ENCODE data around the gene SRCIN1.

The SRCIN1 gene

GRCh38 chr17:38559880-38560230 lies 45.9 kb downstream of the SRCIN1 start:
- no peak for DNase-seq

DNA sequence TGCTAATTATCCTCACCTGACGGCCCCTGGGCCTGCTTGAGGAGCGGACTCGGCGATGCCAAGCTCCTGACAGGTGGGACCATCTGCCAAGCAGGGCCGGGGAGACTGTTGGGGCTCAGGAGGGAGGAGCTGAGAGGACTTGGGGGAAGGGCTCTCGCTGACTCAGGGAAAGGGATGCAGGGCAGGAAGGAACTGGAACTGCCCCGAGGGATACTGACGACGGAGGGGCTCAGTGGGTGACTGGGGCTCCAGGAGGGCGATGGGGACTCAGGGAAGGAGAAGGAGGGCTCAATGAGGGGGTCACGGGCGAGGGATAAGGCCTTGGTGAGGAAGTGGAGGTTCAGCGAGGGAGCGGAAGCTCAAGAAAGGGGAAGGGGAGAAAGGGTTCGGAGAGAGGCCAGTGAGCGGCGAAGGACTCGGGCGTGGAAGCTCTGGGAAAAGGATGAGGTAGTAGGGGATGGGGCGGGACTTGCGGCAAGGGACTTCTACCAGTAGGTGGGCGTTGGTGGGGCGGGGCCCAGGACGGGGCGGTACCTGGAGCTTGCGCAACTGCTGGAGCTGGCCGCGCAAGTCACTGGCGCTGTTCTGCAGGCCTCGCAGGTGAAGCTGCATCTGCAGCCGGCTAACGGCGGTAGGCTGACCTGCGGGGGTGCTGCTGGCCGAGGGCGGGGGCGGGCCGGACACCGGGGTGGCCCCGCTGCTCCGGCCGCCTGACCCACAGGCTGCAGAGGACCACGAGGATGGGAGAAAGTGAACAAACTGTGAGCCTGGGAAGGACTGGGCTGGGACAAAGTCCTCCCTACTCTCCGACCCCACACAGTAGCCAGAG lies 46.5 kb downstream of the SRCIN1 start:
- peak; percentile 90 for DNase-seq

- DNase-seq = no peak
These were observed 47.1 kb downstream of the SRCIN1 start for GRCh38 chr17:38558728-38559050.

- peak; percentile 90 for DNase-seq
These were observed 47.7 kb downstream of the SRCIN1 start for GRCh38 chr17:38557836-38558727.

DNA sequence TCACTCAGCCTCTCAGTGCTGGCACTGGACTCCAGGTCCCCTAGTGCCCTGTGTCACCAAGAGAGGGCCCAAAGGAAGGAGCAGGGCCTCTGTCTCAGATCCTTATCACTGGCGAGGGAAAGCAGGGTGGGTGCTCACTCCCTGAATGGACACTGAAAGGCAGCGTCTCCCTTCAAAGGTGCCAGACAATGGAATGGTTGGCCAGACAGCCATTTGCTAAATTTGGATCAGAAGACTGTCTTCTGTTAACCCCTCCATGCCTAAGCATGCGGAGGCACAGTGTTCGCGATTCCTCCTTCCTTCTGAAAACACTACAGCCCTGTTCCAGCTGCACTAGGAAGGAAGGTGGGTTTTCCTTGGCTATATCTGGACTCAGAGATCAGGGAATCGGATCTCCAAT lies 48.4 kb downstream of the SRCIN1 start:
- no peak for DNase-seq

DNA sequence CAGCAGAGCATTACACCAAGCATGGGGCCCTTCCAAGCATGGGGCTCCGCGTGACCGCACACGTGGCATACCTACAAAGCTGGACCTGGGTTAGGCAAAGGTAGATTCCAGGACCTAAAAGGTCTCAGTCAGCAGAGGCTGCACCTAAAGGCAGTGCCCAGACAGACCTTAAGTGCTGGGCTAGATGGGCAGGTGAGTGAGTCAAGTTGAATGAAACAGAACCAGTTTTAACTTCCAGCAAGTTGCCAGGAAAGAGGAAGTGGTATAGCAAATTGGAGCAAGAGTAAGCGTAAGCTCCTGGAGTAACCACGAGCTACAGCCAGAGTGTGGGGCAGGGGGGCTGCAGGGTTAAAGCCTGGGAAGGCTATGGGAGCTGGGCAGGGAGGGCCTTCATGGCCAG lies 49.5 kb downstream of the SRCIN1 start:
- DNase-seq = no peak

DNA sequence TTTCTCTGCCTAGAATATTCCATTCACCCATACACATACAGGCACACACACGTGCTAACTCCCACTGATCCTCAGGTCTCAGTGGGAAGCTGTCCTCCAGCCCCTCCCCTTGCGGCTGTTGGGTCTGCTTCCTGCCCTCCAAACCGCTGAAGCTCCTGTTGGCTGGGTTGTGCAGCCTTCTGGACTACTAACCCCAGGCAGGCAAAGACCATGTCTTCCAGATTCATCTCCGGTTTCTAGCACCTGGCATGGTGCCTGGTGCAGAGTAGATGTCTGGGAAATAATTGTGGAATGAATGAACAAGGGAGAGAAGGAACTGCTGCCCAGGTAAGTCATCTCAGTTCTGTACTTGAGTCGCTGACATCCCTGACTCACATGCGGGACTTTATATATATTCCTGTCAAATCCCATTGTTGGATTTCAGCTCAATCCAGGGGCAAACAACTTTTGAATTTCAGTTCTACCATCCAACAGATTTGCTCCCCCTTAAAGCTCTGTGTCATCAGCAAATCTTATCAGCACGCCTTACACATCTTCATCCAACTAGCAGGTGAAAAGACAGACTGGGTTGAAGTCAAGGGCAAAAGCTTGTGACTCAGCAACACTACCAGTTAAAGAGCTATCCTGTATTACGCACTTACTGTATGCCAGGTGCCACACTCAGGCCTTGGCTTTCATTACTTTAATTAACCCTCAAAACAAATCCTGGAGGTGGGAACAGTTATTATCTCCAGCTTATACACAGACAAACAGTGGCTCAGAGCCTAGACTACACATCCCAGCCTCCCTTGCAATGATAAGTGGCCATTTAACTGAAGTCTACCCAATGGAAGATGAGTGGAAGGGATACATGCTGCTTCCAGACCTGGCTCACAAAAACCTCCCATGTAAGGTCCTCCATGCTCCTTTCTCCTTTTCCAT lies 51.1 kb downstream of the SRCIN1 start:
- DNase-seq = no peak

DNA sequence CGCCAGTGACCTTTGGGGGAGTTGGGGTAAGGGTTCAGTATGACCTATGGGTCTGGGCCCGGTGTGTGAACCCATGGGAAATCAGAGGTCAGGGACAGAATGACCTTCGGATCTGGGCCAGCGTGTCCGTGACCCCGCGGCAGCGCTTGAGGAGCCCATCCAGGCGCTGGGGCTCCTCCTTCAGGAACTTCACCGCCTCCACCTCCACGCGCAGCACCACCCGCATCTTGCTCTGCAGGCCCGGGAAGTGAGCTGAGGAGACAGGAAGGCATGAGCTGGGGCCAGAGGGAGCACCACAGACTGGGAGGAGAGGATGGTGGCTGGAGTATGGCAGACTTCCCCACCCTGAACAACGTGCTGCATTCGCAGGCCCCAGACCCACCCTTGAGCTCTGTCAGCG lies 53.4 kb downstream of the SRCIN1 start:
- DNase-seq = no peak

DNA sequence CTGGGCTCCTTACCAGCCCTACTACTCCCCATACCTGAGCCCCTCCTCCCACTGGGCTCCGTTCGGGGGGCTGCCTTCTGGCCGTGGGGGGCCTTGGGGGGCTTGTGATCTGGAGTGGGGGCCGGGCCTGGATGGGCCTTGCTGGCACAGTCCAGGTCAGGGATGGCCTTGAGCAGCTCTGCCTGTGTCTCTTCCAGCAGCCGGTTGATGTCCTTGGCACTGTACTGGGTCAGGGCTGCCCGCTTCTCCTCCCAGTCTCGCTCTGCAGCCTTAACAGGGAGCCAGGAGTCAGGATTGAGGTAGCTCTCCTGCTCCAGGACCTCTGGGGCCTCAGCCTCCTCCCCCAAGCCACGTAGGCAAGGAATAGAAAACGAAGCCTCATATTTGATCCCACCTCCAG lies 54.6 kb downstream of the SRCIN1 start:
- DNase-seq = no peak

GRCh38 chr17:38550661-38551060 lies 55.1 kb downstream of the SRCIN1 start:
- DNase-seq = no peak

DNA sequence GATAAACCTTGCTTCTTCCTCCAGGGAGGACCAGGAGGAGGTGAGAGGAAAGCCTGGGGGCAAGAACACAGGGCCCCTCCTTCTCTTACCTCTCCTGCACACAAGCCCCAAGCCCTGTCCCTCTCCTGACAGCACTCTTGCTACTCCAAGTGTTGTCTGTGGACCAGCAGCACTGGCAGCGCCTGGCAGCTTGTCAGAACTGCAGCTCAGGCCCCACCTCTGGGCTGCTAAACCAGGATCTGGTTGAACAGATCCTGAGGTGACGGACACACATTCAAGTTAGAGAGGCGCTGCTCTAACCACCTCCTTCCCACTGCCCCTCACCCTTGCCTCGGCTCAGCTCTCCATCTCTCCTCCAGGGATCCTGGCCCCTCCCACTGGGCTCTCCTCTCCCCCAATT lies 56.5 kb downstream of the SRCIN1 start:
- DNase-seq = no peak

DNA sequence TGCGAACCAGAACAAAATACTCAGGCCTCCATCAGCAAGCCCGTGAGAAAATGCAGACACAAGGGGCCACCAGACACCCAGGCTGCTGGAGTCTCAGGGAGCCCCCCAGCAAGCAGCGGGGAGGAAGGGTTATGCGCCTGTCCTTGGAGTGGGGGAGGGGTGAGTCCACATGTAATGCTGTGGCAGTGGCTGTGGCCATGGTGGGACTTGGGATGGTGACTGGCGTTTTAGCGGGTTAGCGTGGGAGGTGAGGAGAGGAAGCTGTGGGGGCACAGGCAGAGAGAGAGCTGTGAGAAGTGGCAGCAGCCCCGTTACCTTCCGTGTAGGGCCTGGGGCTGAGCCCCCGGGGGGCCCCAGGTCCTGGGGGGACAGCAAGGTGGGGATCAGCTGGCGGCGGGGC lies 58.3 kb downstream of the SRCIN1 start:
- DNase-seq = no peak

DNA sequence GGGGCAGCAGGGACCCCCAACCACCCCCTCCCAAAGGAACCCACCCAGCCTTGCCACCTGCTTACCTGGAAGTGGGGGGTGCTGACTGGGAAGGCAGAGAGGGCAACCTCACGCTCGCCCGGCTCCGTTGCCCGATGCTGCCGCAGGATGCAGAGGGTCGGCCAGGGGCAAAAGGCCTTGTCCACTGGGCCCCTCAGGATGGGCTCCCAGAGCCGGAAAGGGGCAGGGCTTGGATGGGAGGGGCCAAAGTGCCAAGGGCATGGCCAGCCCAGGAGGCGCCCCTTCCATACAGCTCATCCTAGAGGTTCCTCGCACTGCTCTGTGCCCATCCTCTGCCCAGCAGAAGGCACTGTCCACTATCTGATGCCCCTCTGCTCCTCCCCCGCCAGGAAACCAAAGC lies 59.4 kb downstream of the SRCIN1 start:
- DNase-seq = no peak

- DNase-seq = no peak
These were observed 60.1 kb downstream of the SRCIN1 start for GRCh38 chr17:38545531-38546225.

DNA sequence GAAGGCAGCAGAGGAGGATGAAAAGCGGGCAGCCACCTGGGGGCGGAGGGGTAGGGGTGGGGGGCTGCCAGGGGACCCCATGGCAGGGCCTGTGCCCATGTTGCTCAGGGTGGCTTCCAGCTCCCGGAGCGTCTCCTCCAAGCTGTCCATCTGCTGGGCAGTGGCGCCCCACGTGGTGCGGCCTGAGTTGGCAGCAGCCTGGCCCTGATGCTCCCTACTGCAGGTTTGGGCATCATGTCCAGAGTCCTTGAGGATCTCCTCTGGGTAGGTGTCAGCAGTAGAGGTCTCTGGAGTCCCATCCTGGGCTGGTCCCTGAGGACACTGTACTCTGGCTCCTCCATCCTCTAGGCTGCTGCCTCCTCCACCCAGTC lies 60.9 kb downstream of the SRCIN1 start:
- no peak for DNase-seq

GRCh38 chr17:38544175-38544838 lies 61.4 kb downstream of the SRCIN1 start:
- no peak for DNase-seq

DNA sequence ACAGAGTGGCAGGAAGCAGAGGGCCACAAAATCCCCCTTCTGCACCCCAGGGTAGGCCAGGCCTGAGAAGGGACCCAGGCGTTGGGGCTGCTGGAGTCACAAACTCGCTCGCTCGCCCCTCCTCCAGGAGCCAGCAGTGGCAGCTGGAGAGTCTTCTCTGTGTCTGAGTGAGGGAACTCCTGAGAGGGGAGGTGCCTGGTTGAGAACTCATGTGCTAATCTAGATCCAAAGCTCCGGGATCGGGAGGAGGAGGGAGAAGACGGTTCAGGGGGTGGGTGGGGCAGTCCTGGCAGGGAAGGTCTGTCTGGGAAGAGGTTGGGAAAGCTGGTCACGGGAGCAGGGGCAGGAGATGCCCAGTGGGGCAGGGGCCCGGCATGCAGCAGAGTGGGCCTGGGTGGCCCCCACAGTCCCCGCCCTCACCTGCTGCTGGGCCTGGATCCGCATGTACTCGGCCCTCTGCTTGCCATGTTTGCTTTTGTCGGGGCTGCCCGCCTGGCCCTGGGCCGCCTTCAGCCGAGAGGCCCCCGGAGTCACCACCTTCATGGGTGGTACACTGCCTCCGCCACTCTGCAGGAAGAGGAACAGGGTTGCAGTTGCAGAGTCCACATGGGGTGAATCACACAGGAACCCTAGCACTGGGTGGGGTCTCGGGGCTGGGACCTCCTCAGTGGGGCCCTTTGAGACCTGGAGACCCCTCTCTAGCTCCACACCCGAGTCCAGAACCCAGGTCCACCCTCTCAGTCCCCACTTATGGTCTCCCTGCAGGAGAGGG lies 62.2 kb downstream of the SRCIN1 start:
- DNase-seq = no peak

DNA sequence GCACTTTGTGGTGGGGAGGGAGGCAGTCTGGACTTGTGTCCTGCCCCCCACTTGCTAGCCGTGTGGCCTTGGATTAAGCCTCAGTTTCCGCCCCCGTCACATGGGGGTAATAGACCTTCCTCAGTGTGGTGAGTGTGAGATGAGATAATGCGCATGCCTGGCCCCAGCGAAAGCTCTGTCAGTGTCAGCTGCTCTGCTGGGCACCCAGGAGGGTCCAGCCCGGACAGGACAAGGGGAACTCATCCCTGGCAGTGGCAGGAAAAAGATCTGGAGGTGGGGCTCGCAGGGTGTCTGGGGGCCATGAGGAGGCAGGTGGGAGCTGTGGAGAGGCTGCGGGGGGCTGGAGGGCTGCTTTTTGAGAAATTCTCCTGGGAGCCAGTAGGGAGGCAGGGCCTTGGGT lies 63.5 kb downstream of the SRCIN1 start:
- DNase-seq = no peak

- DNase-seq = no peak
These were observed 64.5 kb downstream of the SRCIN1 start for GRCh38 chr17:38541281-38541680.

- no peak for DNase-seq
These were observed 65.2 kb downstream of the SRCIN1 start for GRCh38 chr17:38540514-38541045.

DNA sequence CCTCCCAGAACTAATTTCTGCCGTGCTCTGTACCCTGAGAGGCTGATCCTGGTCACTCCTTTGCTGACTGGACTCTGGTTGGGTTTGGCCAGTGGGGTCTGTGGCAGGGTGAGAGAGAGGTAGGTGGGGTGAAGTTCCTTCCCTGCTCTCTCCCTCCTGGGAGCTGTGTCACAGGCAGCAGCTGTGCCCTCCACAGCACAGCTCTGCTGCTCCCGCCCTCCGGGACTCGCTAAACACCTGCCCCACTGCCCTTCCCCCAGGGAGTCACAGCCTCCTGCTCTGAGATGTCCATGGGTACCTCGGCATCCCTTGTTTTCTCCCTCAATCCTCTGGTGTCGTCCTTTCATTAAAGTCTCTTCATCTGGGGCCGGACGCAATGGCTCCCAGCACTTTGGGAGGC lies 66.4 kb downstream of the SRCIN1 start:
- DNase-seq = no peak

Measured in stimulated activated CD4-positive, alpha-beta T cell treated with anti-CD3 and anti-CD28 coated beads, Interleukin-12 subunit alpha, Interleukin-12 subunit beta, amount 100 ng/mL, for 4 hours (primary cell).